Breast epithelium (tissue), 4 donors: ENCODE data around the gene SUFU. TPM values are rescaled to one million over a fixed set of nuclear protein-coding genes. Genes with fewer than 3 reads are reported as not detected.
A peak's percentile ranks its signal among the peaks of the same experiment; 100 is the strongest.

Source experiments
- DNase-seq, 2 donors: peaks; one replicate each; pipeline ENCODE4 v3.0.0-alpha.2; 2019; ENCODE audit warnings: low spot score in 2 of 2
- H3K27ac ChIP-seq, 2 donors: fragments of 200-600 bp; sonication (generic) in 1 of 2; one replicate each; pipeline ENCODE4 v1.5.1; 2016 to 2019; ENCODE audit warnings: mild to moderate bottlenecking in 1 of 2
- H3K27me3 ChIP-seq, 2 donors: fragments of 200-600 bp; sonication (generic) in 1 of 2; one replicate each; pipeline versions ENCODE4 v1.5.1 to v1.6.0; 2017 to 2019; ENCODE audit warnings: control low read depth in 1 of 2, mild to moderate bottlenecking in 1 of 2
- H3K36me3 ChIP-seq: fragments of 200-600 bp; one replicate; pipeline ENCODE4 v1.5.1; 2019
- H3K4me1 ChIP-seq, 2 donors: fragments of 200-600 bp; sonication (generic); one replicate each; pipeline ENCODE4 v1.5.1; 2016 to 2019; ENCODE audit warnings: control low read depth in 1 of 2
- H3K4me3 ChIP-seq, 3 donors: fragments of 200-600 bp; sonication (generic); 1 replicate in 2 of 3; 2 replicates in 1 of 3; pipeline ENCODE4 v1.5.1; 2016 to 2019; ENCODE audit warnings: mild to moderate bottlenecking in 3 of 3, moderate library complexity in 2 of 3
- H3K9me3 ChIP-seq, 2 donors: fragments of 200-600 bp; sonication (generic) in 1 of 2; one replicate each; pipeline ENCODE4 v1.5.1; 2016 to 2019; ENCODE audit warnings: control low read depth in 1 of 2
- CTCF ChIP-seq, 3 donors: fragments of 450-650 bp; IDR thresholded peaks; one replicate each; pipeline ENCODE4 v1.5.1; 2016 to 2017; ENCODE audit warnings: antibody characterized with exemption in 3 of 3, mild to moderate bottlenecking in 3 of 3, moderate library complexity in 3 of 3
- POLR2A ChIP-seq: fragments of 450-650 bp; IDR thresholded peaks from one replicate; pipeline ENCODE4 v1.6.1; 2016; ENCODE audit warnings: antibody characterized with exemption, mild to moderate bottlenecking, moderate library complexity
- POLR2AphosphoS5 ChIP-seq, 3 donors: sonication (generic); formaldehyde crosslinking; IDR thresholded peaks; one replicate each; pipeline ENCODE4 v1.6.1; 2017; ENCODE audit warnings: antibody characterized with exemption in 3 of 3
- intact Hi-C: fragments of 100-400 bp; cut with DNase I; formaldehyde crosslinking; loops from one replicate; pipeline ENCODE4 v1.15.1; 2023; ENCODE audit warnings: low total_unique reads
- total RNA-seq, 3 donors: library from RNA; depleted of rRNA; stranded (reverse); fragments of >200 nt; gene quantifications; one replicate each; pipeline ENCODE4 v1.1.0, GENCODE V29; 2016

Gene SUFU
- total RNA-seq, 3 donors from 2014 or later: 6.2 to 9.1 (median 8.6) TPM

- H3K36me3 ChIP-seq: no peaks in the 10 kb centered on the region
- intact Hi-C loops: no loop called here
- H3K27me3 ChIP-seq: no peaks in the 10 kb centered on the region
- H3K4me3 ChIP-seq: no peak overlapping the region
- H3K4me1 ChIP-seq: peaks cover 16 to 27% of the 10 kb centered on the region in 2 donors
- no peak for TF ChIP-seq POLR2AphosphoS5 (IDR thresholded peaks at IDR 0.05)
- no peak for TF ChIP-seq POLR2A
- TF ChIP-seq CTCF (IDR thresholded peaks at IDR 0.05): no peak
- H3K27ac ChIP-seq: peak overlapping the region in 1 of 2 donors; percentile 54
- no peaks in the 10 kb centered on the region for H3K9me3 ChIP-seq
- DNase-seq: no peak
These were observed 120.3 kb downstream of the SUFU start for GRCh38 chr10:102624094-102624493.

- intact Hi-C loops: no loop called here
- H3K27ac ChIP-seq: peak overlapping the region; percentile 29 to 62
- H3K9me3 ChIP-seq: no peaks in the 10 kb centered on the region
- no peaks in the 10 kb centered on the region for H3K27me3 ChIP-seq
- H3K4me3 ChIP-seq: no peak overlapping the region
- TF ChIP-seq CTCF (IDR thresholded peaks at IDR 0.05): no peak
- no peak for TF ChIP-seq POLR2A
- TF ChIP-seq POLR2AphosphoS5 (IDR thresholded peaks at IDR 0.05): no peak
- no peaks in the 10 kb centered on the region for H3K36me3 ChIP-seq
- peaks cover 16 to 27% of the 10 kb centered on the region in 2 donors for H3K4me1 ChIP-seq
- no peak for DNase-seq
These were observed 121.2 kb downstream of the SUFU start for GRCh38 chr10:102624751-102625645.

- H3K9me3 ChIP-seq: no peaks in the 10 kb centered on the region
These were observed 122.4 kb downstream of the SUFU start for GRCh38 chr10:102626026-102626685.

GRCh38 chr10:102627291-102627735, 123.5 kb downstream of the SUFU start:
- DNase-seq: peak in 1 of 2 donors; percentile 45
- H3K27me3 ChIP-seq: no peaks in the 10 kb centered on the region
- H3K27ac ChIP-seq: peak overlapping the region; percentile 84 to 98
- intact Hi-C loops: no loop called here
- H3K9me3 ChIP-seq: no peaks in the 10 kb centered on the region
- peak in 1 of 3 donors; percentile 4 for TF ChIP-seq POLR2AphosphoS5 (IDR thresholded peaks at IDR 0.05)
- TF ChIP-seq POLR2A: no peak
- H3K4me1 ChIP-seq: peaks cover 10% of the 10 kb centered on the region in 2 donors
- no peaks in the 10 kb centered on the region for H3K36me3 ChIP-seq
- peak overlapping the region in 1 of 3 donors; percentile 7 for H3K4me3 ChIP-seq

More at GRCh38 chr10:102626026-102626685, 122.4 kb downstream of the SUFU start:
- peak overlapping the region; percentile 82 to 84 for H3K27ac ChIP-seq
- TF ChIP-seq POLR2A: no peak
- no peak for TF ChIP-seq CTCF (IDR thresholded peaks at IDR 0.05)
- TF ChIP-seq POLR2AphosphoS5 (IDR thresholded peaks at IDR 0.05): no peak
- no peak for DNase-seq
- peaks cover 16 to 18% of the 10 kb centered on the region in 2 donors for H3K4me1 ChIP-seq
- H3K36me3 ChIP-seq: no peaks in the 10 kb centered on the region
- no peaks in the 10 kb centered on the region for H3K27me3 ChIP-seq
- no peak overlapping the region for H3K4me3 ChIP-seq
- intact Hi-C loops: no loop called here

GRCh38 chr10:102627736-102628293, 124.0 kb downstream of the SUFU start:
- Histone ChIP-seq H3K36me3 (no peaks in the 10 kb centered on the region), H3K4me1 (peaks cover 10 to 13% of the 10 kb centered on the region in 2 donors), H3K9me3 (no peaks in the 10 kb centered on the region), H3K27me3 (no peaks in the 10 kb centered on the region), H3K4me3 (peak overlapping the region in 1 of 3 donors; percentile 7), H3K27ac (peak overlapping the region; percentile 84 to 98)
- intact Hi-C loops: no loop called here
- no peak for TF ChIP-seq CTCF (IDR thresholded peaks at IDR 0.05)
- TF ChIP-seq POLR2AphosphoS5 (IDR thresholded peaks at IDR 0.05): peak in 2 of 3 donors; percentile 6 to 27
- peak in 1 of 2 donors; percentile 51 for DNase-seq
